ENCODE measurements around the gene BGN.

The BGN gene

GRCh38 chrX:153537526-153538295, 42.9 kb downstream of the BGN start:
- DNase-seq, result no peak
- no peak for TF ChIP-seq CTCF (IDR thresholded peaks at IDR 0.05; ENCODE audit: low read depth, low read length, missing control alignments)
- Histone ChIP-seq H3K4me3 (ENCODE audit: low read depth, low read length) (no peak overlapping the region), H3K27ac (no peak overlapping the region), H3K36me3 (replicated peaks) (no peaks in the 10 kb centered on the region), H3K27me3 (replicated peaks) (no peaks in the 10 kb centered on the region)
- in situ Hi-C loops (cut with HindIII; ENCODE audit: low pct_ligation_motif_present, low sequenced_read_pairs), result no loop called here

- no peak for TF ChIP-seq CTCF (IDR thresholded peaks at IDR 0.05; ENCODE audit: low read depth, low read length, missing control alignments)
Observed at GRCh38 chrX:153538424-153538823, 43.6 kb downstream of the BGN start.

GRCh38 chrX:153539171-153539978, 44.6 kb downstream of the BGN start:
- DNase-seq, result peak; percentile 29
- peak; percentile 92 for TF ChIP-seq CTCF (IDR thresholded peaks at IDR 0.05; ENCODE audit: low read depth, low read length, missing control alignments)
- Histone ChIP-seq H3K27me3 (replicated peaks) (no peaks in the 10 kb centered on the region), H3K36me3 (replicated peaks) (no peaks in the 10 kb centered on the region), H3K27ac (no peak overlapping the region), H3K4me3 (ENCODE audit: low read depth, low read length) (no peak overlapping the region)
- in situ Hi-C loops (cut with HindIII; ENCODE audit: low pct_ligation_motif_present, low sequenced_read_pairs), result no loop called here

More at GRCh38 chrX:153538424-153538823, 43.6 kb downstream of the BGN start:
- Histone ChIP-seq H3K27me3 (replicated peaks) (no peaks in the 10 kb centered on the region), H3K4me3 (ENCODE audit: low read depth, low read length) (no peak overlapping the region), H3K27ac (no peak overlapping the region), H3K36me3 (replicated peaks) (no peaks in the 10 kb centered on the region)
- DNase-seq, result no peak
- in situ Hi-C loops (cut with HindIII; ENCODE audit: low pct_ligation_motif_present, low sequenced_read_pairs), result no loop called here

GRCh38 chrX:153539979-153540358, 45.2 kb downstream of the BGN start:
- Histone ChIP-seq H3K36me3 (replicated peaks) (no peaks in the 10 kb centered on the region), H3K4me3 (ENCODE audit: low read depth, low read length) (no peak overlapping the region), H3K27ac (no peak overlapping the region), H3K27me3 (replicated peaks) (no peaks in the 10 kb centered on the region)
- TF ChIP-seq CTCF (IDR thresholded peaks at IDR 0.05; ENCODE audit: low read depth, low read length, missing control alignments), result no peak
- no peak for DNase-seq
- in situ Hi-C loops (cut with HindIII; ENCODE audit: low pct_ligation_motif_present, low sequenced_read_pairs), result no loop called here

GRCh38 chrX:153544727-153545126, 49.9 kb downstream of the BGN start:
- H3K27me3 ChIP-seq (replicated peaks), result no peaks in the 10 kb centered on the region
- no peaks in the 10 kb centered on the region for H3K36me3 ChIP-seq (replicated peaks)
- in situ Hi-C loops (cut with HindIII; ENCODE audit: low pct_ligation_motif_present, low sequenced_read_pairs), result no loop called here
- no peak for TF ChIP-seq CTCF (IDR thresholded peaks at IDR 0.05; ENCODE audit: low read depth, low read length, missing control alignments)
- DNase-seq, result no peak
- H3K27ac ChIP-seq, result no peak overlapping the region
- H3K4me3 ChIP-seq (ENCODE audit: low read depth, low read length), result no peak overlapping the region

Measured in brain microvascular endothelial cell (primary cell).